GM21786 (cell line): Measurements from ENCODE around the gene RHEBL1.

Experiments used
- ATAC-seq: cut with Tn5 transposase; IDR thresholded peaks from one replicate; pipeline ENCODE4 v1.9.1; 2021; ENCODE audit not compliant: unreplicated experiment

RHEBL1 gene

DNA sequence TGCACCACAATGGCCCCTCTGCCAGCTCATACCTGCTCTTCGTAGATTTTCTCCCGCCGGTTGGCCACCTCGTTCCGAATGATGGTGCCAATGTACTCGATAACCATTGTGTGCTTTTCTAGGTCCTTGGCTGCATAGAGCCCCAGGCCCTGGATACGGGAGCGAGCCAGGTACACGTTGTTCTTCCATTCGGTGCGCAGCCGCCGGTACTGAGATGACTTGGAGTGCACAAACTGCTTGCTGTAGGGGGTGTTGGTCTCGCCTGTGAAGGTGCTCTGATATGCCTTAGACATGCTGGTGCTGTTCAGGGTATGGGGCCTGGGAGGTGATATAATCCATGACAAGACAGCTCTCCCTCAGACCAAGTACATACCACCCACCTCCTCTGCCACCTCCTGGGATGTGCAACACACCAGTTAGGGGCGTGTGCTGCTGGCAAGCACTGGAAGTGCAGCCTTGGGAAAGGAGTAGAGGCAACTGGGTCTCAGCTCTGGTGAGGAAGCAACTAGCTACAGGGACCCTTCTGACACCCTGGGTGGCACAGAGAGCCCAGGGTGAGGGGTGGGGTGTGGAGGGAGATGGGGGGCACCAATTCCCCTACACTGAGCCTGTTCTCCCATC is 47.1 kb downstream of the RHEBL1 start:
- no peak for ATAC-seq

DNA sequence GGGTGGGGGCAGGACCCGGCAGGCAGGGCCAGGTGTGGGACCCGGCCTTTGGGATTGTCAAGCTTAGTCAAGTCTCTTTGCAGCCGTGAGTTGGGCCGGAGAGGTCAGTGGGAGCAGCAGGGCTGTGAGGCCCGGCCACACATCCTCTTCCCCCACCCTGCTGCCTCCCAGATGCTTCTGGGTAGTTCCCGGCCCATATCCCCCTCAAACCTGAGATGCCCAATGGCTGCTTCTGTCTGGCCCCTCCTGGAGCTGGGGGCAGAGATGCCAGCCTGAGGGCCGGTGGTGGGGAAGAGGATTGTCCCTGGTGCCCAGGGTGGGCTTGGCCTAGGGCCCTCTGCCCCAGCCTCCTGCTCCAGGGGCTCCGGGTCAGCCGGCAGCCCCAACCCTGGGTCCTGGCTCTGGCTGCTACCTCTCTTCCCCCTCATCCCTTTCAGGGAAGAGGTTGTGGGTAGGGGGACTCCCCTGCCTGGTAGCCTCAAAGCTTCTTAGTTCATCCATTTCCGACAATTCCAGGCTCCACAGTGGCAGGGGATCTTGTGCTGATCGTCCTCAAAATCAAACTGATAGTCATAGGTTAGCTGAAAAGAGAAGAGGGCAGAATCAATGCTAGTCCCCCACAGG is 48.4 kb downstream of the RHEBL1 start:
- no peak for ATAC-seq

DNA sequence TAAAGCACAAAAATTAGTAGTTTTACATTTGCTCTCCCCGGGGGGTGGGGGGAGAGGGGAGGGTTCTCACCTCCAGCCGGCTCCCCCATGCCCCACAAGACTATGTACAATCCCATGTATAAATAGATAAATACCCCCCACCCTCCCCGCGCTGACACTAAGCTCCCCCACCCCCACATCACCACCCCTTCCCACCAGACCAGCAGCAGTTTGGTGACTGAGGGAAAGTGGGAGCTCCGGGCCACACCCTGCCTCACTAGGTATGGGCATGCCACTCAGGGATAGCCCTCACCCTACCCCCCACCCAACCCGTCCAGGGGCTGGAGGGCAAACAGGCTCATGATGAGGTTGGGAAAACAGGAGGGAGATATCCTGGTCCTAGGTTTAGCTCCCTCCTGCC is 49.3 kb downstream of the RHEBL1 start:
- no peak for ATAC-seq

DNA sequence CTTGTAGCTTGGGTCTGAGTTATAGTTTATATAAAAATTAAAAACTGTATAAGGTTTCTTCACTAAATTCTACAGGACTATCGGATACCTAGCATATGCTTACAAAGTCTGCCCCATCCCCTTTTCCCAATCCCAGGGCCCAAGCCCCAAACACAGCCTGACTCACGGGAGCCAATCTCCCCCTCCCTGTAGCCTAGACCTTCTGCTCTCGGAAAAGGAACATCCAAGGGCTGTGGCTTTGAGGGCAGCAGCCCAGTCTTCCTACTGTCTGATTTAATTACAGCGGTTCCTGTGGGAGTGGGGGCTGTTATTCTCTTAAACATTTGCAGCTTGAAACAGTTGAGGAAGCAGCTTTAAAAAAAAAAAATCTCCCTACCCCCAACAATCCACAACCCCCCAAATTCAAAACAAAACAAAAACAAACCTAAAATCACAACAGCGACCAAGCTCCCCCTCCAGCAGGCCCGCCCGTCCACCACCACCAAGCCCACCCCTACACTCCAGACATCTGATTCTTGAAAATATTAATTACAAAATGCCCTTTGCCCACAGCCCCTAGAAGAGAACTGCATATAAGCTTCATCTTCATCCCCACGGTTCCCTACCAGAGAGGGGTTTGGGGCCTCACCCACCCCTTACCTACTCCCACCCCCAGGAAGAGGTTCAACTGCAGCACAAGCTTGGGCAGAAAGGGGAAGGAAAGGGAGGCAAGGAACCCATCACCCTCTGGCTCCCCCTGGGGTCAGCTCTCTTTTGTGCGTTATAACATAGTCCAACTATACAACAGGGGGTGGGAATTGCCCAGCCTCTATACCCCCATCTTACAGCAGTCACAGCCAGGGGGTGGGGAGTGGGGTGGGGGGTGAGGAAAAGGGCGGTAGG is 50.1 kb downstream of the RHEBL1 start:
- ATAC-seq = no peak

DNA sequence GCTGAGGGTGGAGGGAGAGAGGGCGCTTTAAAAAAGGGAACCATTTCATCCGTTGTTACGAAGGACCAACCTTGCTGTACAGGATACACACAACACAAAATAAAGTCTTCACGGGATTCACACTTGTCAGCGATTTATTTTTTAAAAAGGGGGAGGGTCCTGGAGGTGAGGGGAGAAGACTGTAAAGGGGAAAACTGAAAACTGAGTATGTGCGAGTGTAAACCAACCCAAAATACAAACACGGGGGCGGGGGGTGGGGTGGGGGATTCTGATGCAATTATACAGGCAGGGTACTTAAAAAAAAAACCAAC is 50.7 kb downstream of the RHEBL1 start:
- peak; percentile 13 for ATAC-seq

DNA sequence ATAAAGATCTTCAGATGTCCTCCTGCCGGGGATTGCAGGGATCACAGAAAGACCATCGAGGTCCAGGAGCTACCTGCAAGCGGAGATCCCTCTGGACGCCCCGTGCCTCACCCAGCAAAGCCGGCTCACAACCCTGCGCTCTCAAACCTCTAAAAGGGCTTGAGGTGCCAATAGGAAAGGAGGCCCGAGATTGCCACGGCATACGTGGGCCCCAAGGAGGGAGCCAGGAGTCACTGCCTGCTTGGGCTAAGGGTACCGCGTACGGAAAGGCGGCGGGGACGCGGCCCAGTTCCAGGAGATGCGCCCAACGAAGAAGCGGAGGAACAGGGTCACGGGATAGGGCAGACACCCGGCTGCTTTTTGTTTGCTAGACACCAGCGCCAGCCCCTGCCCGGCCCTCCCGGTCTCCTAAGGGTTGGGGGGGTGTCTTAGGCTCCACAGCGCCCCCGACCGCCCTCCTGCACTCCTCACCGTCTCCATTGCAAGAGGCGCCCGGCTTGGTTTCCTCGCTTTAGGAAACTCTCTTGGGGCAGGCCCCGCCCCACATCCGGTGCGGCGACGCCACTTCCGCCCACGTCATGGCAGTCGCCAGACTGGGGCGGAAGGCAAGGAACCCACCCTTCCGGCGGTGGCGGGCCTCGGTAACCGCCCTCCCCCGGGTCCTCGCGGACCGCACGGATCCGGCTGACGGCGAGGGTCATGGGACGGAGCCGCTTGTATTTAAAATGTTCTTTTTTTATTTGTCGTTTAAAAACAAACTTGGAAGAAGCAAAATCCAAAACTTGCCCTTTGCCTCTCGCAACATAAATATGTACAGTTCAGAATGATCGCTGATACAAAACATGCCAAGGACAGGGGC is 51.3 kb downstream of the RHEBL1 start, which contains the start of gene PRKAG1:
PRKAG1 (minus strand) TSS at position 516 of the 859 bp plus-strand sequence; CDS start at position 480, 36 bp downstream.
- peak; percentile 90 for ATAC-seq

DNA sequence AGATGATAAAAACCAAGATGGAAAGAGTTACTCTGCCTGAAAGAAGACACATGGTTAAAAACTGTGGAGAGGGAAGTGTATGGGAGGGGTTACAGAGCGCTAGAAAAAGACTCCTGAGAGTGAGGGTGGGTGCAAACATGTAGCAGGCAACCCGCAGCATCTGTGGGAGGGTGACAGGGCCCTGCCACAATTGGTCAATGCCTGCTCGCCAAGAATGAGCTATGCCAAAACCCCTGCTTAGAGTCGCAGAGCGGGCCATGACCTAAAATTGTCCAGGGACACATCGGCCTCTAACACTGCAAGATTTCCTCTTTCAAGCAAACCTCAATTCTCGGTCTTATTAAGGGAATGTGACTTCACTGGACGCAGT is 51.9 kb downstream of the RHEBL1 start:
- ATAC-seq = peak; percentile 5

DNA sequence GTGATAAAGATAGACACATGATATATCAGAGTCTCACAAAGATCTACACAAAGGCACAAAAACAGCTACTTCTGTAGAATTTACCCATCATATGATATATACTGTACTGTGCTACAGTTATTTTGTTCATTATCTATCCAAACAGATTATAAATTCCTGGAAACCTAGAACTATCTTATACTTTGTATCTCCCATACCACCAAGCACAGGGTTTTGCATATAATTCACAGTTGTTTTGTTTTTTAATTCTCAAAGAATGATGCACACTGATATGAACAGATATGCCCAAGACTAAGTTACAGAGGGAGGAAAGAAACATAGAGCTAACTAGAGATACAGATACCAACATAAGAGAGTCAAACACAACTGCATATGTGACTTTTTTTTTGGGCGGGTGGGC is 54.6 kb downstream of the RHEBL1 start:
- ATAC-seq = no peak
